Heart left ventricle (tissue), 13 donors: ENCODE measurements around the gene IL1R2.

Experiments used
- CTCF ChIP-seq, 12 donors: fragments of 200-600 bp; sonication (generic) in 4 of 12; IDR thresholded peaks; one replicate each; pipeline versions ENCODE4 v1.5.0 to v1.8.0; 2018 to 2022; ENCODE audit warnings: antibody characterized with exemption in 12 of 12, mild to moderate bottlenecking in 5 of 12
- POLR2A ChIP-seq, 2 donors: fragments of 450-650 bp; IDR thresholded peaks; one replicate each; pipeline ENCODE4 v1.6.1; 2017; ENCODE audit warnings: antibody characterized with exemption in 2 of 2, mild to moderate bottlenecking in 2 of 2, moderate library complexity in 2 of 2
- donor health status: ischemic (EF 13 %, LVEDD 7.1; RV severe dilation, severe dysfunction).
- donor health status: DM: no; HTN: yes; CAD: no.
- donor health status: DM: no; HTN: no; CAD: no.
- donor health status: ischemic (EF 25% LVEDD 6.9; RV normal size, moderate dysfunction).
- donor health status: ischemic (EF 25% LVEDD 5.7; RV mildly dilated, moderate dysfunction).
- donor health status: ischemic (EF 35%, LVEDD 5.7; RV mildly dilated, moderate dysfunction).
- donor health status: nonischemic (EF 11% LVEDD 7.7; RV severe dilation, severe dysfunction).
- donor health status: DM: yes; HTN: yes; CAD: no.
- donor health status: PGD.
- donor health status: ischemic (EF 29% LVEDD 5.4; RV normal size, mild dysfunction).
- donor health status: nonischemic (EF 23%, LVEDD 6.1; RV moderate dilation, normal function).

GRCh38 chr2:101949304-101949703, 42.5 kb upstream of the IL1R2 start:
- TF ChIP-seq CTCF (IDR thresholded peaks at IDR 0.05) (no peak), POLR2A (IDR thresholded peaks at IDR 0.05) (no peak)
